ENCODE measurements around the gene ABCA9. TPM values are rescaled to one million over a fixed set of nuclear protein-coding genes. Genes with fewer than 3 reads are reported as not detected.

The ABCA9 gene
- total RNA-seq, 1 experiment from 2014 or later: not detected

DNA sequence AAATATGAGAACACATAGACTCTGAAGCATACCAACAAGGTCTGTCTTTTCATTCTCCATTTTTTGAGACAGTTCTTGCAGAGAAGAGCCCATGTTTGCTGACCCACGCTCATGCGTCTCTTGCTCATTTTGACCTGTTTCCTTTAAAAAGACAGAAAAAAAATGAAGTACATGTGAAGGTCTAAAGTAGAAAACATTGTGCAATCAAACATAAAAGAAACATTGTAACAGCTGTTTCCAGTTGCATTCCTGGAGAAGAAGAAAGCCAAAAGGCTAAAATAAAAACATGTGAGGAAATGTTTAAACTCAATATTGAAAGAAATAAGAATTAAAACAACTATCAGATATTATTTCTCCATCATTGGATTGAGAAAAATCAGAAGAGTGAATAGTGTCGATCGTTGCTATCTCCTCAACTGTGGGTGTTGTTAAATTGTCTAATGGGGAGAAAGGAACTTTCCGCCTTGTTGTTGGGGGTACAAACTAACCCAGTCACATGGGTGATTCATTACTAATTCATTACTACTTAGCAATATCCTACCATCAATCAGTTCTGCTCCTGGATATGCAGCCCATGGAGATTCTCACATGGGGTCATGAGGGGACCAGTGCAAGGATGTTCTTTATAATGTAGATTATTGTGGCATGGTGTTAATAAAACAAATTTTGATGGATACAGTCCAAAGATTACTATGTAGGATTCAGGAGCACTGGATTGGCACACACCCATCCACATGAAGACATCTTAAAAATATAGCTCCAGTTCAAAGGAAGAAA, 9.5 kb downstream of the ABCA9 start:
- Histone ChIP-seq H3K9ac (ENCODE audit: extremely low read depth, insufficient read length, low read length) (no peak overlapping the region), H3K79me2 (ENCODE audit: insufficient read depth, low read length) (no peaks in the 10 kb centered on the region), H3K79me1 (ENCODE audit: insufficient read depth, low read depth, low read length, poor library complexity, severe bottlenecking) (no peaks in the 10 kb centered on the region), H3K4me2 (ENCODE audit: insufficient read depth, insufficient read length, low read length) (no peak overlapping the region), H2BK20ac (ENCODE audit: low read depth, low read length, poor library complexity, severe bottlenecking) (no peak overlapping the region), H2BK120ac (ENCODE audit: low read depth, low read length, poor library complexity, severe bottlenecking) (no peak overlapping the region), H2AFZ (ENCODE audit: low read length) (no peak overlapping the region), H4K5ac (ENCODE audit: insufficient read length, low read depth, low read length) (no peak overlapping the region), H4K91ac (ENCODE audit: insufficient read length, low read depth, low read length) (no peak overlapping the region), H2BK15ac (ENCODE audit: low read depth, low read length) (no peak overlapping the region), H3K4me1 (ENCODE audit: insufficient read depth, low read length) (no peaks in the 10 kb centered on the region), H3K9me3 (ENCODE audit: control insufficient read depth, low read depth, low read length) (no peaks in the 10 kb centered on the region), H3K18ac (ENCODE audit: insufficient read length, low read depth, low read length) (no peak overlapping the region), H3K4ac (ENCODE audit: low read depth, low read length) (no peak overlapping the region), H2BK12ac (ENCODE audit: insufficient read length, low read depth, low read length) (no peak overlapping the region), H3K14ac (ENCODE audit: insufficient read depth, low read length) (no peak overlapping the region), H2BK5ac (ENCODE audit: insufficient read length, low read length) (no peak overlapping the region), H3K56ac (ENCODE audit: insufficient read length, low read depth, low read length) (no peak overlapping the region), H4K8ac (replicated peaks; ENCODE audit: insufficient read length, low read depth, low read length) (no peak overlapping the region), H3K27ac (ENCODE audit: insufficient read length, low read depth, low read length) (no peak overlapping the region), H4K20me1 (ENCODE audit: control insufficient read depth, insufficient read depth, insufficient read length) (no peaks in the 10 kb centered on the region), H3T11ph (ENCODE audit: low read length) (no peak overlapping the region), H2AK5ac (ENCODE audit: insufficient read length, low read length) (no peak overlapping the region), H3K23me2 (ENCODE audit: insufficient read length, low read depth, low read length, poor library complexity, severe bottlenecking) (no peaks in the 10 kb centered on the region), H3K23ac (ENCODE audit: insufficient read length, low read depth, low read length) (no peak overlapping the region), H3K27me3 (ENCODE audit: insufficient read depth, low read length) (no peaks in the 10 kb centered on the region)
- Mint-ChIP-seq H3K36me3 (ENCODE audit: insufficient read depth in 1 of 3, low read depth in 3 of 3) (no peaks in the 10 kb centered on the region), H3K9me3 (no peaks in the 10 kb centered on the region), H3K27ac (no peak overlapping the region), H3K4me1 (no peaks in the 10 kb centered on the region), H3K4me3 (no peak overlapping the region), H3K27me3 (ENCODE audit: low read depth) (no peaks in the 10 kb centered on the region; the same call in 1 of the 2 replicates)
- no peak for DNase-seq
- no peak for TF ChIP-seq CTCF (conservative IDR thresholded peaks at IDR 0.05)
- WGBS (ENCODE audit: extremely low coverage, insufficient read length, low lambda C conversion rate): no CpG with 5 or more reads among the region's 5 CpGs

All from H9 (cell line).